ENCODE results near the gene KCNMB2.

DNA sequence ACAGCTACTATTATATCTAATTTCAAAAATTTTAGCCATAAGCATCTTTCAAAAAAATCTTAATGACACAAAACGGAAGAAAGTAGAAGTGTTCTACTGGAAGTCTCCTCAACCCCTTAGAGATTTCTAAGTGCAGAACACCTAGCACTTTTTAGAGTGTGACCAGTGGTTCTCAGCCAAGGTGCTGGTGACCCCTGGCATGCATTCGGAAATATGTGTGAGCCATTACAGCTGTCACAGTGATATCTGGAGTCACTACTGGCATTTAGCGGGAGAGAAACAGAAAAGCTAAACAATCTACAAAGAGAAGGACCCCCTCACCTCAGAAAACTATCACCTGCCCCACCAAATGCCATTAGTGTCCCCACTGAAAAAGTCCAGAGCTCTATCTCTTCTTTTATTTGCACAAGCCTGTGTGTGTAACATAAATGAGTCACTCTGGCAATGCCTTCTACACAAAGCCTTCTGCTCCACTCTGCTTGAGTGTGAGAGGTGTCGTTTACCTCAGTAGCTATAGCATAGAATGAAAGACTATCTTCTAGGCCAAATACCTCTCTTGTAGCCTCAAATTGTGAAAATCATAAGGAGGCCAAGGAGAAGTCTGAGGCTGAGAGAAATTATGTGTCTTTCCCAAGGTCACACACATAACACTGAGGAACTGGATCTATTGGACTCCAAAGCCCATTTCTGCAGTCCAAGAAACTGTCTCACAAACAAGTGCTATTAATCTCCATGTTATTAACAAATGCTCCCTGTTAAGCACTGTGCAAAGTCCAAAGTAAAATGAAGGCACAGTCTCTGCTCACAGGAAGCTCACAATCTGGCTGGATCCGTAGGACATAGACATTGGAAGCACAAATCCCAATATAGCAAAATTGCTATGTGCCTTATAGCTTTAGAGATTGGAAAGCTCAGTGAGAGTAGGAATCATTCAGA lies 28.5 kb upstream of the KCNMB2 start:
- TF ChIP-seq CTBP1 (IDR thresholded peaks at IDR 0.05; ENCODE audit: borderline replicate concordance) (no peak), LEF1 (IDR thresholded peaks at IDR 0.05; ENCODE audit: borderline replicate concordance) (no peak), ELF4 (IDR thresholded peaks at IDR 0.05) (no peak), FOXA1 (IDR thresholded peaks at IDR 0.05) (no peak), ARNT (IDR thresholded peaks at IDR 0.05) (no peak), BHLHE40 (IDR thresholded peaks at IDR 0.05; ENCODE audit: borderline replicate concordance) (no peak), NFRKB (IDR thresholded peaks at IDR 0.05) (no peak), SP1 (IDR thresholded peaks at IDR 0.05) (no peak), FOXM1 (IDR thresholded peaks at IDR 0.05; ENCODE audit: borderline replicate concordance) (no peak), HDGF (IDR thresholded peaks at IDR 0.05; ENCODE audit: borderline replicate concordance) (no peak), TARDBP (IDR thresholded peaks at IDR 0.05) (no peak), ZNF384 (IDR thresholded peaks at IDR 0.05) (no peak)

All from HEK293T (cell line).